NCI-H446 treated with DMSO at 0.1 percent for 48 hours (cell line): Measurements from ENCODE around the gene ATG4D.
"Not testable (repeated sequence)": the region's sequence is repeated elsewhere in the genome, so short reads cannot be mapped to it uniquely, and the experiment has no call there.

ENCODE experiments used
- DNase-seq: peaks from one replicate; lab custom pipeline; 2025; lab: John Stamatoyannopoulos, UW

ATG4D gene

DNA sequence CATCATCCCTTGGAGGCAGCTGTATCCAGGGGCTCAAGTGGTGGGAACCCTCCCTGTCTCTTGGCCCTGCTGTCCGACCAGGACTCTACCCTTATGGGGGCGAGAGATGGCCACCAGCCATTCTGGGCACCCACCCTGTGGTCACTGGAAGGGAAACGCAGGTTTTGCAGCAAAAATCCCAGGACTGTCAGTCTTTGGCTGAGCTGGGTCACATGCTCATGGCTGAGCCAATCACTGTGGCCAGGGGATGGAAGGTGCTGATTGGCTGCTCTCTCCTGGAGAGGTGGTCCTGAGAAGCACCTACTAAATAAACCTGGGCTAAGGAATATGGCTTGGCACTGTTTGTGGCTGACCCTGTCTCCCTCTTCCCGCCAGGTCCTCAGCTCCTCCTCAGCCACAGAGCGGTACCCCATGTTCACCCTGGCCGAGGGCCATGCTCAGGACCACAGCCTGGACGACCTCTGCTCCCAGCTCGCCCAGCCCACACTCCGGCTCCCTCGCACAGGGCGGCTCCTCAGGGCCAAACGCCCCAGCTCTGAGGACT, 8.9 kb downstream of the ATG4D start:
- no peak for DNase-seq

DNA sequence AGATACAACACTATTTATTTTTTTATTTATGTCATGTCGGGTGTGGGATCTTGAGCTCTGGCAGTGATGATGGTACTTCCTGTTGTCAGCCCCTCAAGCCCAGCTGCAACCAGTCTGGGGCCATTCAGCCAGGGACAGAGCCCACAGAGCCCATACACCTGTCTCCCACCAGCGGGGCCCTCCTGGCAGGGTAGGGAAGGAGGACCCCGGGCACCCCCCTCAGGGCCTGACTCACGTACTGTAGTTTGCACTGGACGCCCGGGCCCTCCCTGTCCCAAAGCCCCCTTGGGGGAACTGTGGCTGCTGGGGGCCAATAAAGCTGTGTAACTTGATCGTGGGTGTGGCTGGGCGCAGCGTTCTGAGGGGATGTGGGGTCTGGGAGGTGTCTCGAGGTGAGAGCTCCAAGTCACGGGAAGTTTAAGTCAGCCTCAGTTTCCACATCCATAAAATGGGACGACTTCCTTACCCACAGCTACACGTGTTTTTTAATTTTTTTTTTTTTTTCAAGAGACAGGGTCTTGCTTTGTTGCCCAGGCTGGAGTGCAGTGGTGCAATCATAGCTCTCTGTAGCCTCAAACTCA, 9.5 kb downstream of the ATG4D start:
- DNase-seq = no peak

DNA sequence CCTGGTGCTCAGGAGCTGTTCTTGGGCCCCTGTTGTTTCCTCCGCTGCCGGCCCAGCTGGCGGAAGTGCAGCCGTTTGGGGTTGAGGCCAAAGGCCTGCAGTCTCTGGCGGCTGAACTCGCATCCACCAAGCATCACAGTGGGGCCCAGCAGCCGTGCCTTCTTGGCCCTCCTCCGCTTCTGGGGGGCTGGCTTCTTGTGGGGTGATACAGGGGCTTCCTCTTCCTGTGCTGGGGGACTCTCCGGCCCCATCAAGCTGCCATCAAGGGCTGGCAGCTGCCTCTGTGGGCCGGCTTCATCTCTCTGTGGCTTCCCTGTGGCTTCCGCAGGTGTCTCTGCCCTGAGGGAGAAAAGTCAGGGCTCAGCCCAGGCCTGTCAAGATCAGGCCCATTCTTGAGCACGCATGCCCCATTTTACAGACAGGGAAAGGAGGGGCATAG, 10.3 kb downstream of the ATG4D start:
- no peak for DNase-seq

DNA sequence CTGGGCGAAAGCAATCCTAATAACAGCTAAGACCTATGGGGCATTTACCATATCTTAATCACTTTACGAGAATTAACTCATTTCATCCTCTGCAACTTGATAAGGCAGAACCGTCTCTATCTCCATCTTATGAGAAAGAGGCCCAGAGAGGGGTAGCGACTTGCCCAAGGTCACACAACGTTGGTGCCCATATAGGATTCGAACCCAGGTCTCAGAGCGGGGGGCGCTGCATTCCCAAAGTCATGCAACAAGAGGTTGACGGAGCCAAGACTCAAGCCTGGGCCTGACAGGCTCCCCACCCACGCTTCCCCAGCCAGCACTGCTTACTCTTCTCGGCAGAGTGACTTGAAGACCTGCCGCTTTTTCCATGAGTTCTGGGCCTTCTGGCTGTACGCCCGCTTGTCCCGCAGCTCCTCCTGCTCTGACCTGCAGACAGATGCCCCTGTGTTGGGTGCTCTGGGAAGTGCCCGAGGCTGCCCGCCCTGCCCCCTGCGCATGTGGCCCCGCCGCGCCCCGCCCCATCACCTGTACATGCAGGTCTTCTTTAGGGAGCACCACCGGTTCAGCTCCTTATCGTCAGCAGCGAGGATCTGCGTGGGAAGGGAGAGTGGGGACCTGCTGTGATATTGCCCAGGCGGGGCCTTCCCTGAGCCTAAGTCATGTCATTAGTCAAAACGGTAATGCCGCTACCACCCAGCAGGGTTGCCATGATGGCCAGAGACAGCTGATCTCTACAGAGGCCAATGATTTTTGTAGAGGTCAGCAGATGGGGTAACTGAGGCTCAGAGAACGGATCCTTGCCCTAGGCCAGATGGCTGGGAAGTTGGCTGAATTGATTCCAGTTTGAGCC, 11.3 kb downstream of the ATG4D start:
- no peak for DNase-seq

DNA sequence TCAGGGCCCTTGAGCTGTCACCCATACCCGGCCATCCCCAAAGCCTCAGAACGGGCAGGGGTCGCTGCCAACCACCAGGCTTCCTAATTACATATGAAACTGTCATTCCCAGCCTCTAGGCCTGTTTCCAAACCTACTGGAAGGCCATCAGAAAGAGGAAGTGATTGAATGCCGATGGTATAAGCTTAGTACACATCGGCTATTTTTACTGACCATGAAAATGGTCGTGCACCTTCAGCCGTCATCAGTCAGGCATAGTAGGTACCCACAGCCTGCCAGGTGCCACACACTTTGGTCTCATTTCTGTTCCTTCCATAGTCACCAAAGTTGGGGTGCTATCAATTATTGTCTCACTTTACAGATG, 11.9 kb downstream of the ATG4D start:
- no peak for DNase-seq

DNA sequence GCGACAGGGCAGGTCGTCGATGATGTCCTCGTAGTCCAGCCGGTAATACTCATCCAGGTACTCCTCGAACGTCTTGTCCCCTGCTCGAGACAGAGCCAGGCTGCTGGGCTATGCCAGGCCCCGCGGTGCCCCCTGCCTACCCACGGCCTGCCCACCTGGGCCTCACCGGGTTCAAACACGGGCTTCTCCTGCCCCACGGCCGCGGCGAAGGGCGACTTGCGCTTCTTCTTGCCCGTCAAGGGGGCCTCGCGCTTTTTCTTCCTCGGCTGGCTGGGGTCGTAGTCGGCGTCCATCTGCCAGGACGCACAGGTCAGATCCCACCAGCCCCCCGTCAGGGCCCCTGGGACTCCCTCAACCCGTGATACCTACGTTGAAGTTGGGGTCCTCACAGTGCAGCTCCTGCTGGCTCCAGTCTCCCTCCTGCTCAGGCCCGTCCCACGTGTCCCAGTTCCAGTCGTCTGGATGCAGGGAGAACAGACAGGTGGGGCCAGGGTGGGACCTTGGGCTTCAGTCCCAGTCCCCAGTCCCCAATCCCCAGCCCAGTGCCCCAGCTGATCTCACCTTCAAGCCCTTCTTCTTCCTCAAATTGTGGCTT, 14.0 kb downstream of the ATG4D start:
- DNase-seq = no peak

DNA sequence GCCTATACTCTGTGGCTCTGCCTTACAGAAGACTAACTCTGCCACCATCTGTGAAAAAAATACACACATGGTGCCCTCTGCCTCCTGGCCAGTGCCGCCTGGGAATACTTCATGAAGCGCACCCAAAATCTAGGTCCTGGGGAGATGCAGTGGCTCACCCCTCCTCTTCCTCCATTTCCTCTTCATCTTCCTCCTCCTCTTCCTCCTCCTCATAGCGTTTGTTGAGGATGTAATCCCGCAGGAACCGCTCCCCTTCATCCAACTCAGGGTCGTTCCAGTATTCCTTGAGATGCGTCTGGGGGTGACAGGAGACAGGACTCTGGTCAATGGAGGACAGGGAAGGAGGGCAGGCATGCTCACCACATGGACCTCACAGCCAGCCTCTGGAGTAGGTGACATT, 16.4 kb downstream of the ATG4D start:
- no peak for DNase-seq

DNA sequence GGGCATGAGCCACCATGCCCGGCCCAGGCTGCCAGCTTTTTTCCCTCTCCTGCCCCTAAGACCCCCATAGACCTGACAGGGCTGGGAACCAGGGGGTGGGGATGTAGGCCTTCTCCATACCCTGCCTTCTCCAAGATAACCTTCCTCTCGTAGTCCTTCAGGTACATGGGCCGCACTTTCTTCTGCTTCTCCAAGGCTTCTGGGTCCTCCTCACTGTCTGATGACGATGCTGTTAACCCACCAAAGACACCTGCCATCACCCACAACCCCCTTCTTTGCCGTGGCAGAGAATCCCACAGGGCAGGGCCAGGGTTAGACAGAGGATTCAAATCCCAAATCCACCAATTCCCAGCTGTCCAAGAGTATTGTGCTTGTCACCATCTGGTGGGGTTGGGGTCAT, 18.9 kb downstream of the ATG4D start:
- DNase-seq = no peak

DNA sequence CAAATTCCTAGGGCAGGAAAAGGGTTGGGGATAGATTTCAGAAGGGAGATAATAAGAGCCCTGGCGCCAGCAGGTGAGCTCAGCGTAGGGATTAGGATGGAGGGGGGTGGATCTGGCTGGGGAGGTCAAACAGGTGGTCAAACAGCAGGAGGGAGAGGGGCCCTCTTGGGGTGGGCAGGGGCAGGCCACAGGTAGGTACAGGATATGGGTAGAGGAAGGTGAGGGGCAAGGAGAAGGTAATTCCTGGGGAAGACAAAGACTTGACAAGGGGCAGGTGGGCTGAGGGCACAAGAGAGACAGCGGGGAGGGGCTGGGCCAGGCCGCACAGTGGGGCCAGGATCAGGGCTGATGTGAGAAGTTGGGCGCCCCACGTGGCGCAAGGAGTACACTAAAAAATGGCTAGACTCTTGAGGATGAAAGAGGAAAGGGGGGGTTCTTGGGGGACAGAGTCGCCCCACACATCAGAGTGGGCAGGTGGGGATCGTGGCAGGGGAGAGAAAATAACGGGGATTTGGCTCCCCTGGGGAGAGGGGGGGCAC, 21.4 kb downstream of the ATG4D start:
- no peak for DNase-seq

DNA sequence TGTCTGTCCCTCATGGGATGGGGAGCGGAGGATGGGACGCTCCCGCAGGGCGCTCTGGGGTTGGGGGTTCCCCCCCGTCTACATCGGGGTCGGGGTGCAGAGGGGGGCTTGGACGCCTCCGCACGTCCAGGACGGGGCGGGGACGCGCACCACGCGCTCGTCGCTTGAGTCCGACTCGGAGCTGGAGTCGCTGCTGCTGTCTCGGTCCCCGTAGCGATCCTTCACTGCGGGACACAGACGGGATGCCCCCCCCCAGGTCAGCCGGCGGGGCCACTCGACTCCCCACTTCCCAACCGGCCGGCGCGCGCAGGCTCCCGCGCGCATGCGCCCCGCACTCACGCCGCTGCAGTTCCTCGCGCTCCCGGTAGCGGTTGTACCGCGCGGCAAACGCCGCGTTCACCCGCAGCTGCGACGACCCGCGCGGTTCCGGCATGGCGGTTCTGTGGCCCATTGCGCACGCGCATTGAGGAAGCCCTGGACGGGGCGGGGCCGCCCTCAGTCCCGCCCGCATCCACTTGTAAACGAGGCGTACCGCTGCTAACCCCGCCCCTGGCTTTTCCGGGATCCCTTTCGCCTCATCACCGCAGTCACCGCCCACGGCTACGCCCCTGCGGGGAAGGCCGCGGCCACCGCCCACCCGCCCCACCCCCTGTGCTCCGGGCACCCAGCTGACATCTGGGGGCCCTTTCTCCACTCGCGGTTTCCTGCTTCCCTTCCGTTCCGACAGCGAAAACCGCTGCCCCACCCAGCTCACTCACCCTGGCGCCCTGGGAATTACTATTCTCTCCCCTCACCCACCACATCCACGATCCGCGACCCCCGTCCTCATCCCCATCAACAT, 22.1 kb downstream of the ATG4D start, which contains the start of gene KRI1:
TSS of gene KRI1 (minus strand) at position 444 of the 841 bp plus-strand sequence. CDS start at position 433, 11 bp downstream.
- peak; percentile 88 for DNase-seq

DNA sequence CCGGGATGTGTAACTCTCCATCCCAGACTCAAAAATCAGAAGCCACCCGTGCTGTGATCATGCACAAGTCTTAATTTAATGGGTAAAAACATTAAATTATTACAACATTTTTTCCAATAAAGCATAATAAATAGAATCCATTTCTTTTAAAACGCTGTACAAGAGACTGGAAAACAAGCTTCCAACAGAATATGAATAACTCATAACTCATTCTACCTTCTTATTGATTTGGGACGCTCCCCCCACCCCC, 22.6 kb downstream of the ATG4D start:
- DNase-seq = no peak

DNA sequence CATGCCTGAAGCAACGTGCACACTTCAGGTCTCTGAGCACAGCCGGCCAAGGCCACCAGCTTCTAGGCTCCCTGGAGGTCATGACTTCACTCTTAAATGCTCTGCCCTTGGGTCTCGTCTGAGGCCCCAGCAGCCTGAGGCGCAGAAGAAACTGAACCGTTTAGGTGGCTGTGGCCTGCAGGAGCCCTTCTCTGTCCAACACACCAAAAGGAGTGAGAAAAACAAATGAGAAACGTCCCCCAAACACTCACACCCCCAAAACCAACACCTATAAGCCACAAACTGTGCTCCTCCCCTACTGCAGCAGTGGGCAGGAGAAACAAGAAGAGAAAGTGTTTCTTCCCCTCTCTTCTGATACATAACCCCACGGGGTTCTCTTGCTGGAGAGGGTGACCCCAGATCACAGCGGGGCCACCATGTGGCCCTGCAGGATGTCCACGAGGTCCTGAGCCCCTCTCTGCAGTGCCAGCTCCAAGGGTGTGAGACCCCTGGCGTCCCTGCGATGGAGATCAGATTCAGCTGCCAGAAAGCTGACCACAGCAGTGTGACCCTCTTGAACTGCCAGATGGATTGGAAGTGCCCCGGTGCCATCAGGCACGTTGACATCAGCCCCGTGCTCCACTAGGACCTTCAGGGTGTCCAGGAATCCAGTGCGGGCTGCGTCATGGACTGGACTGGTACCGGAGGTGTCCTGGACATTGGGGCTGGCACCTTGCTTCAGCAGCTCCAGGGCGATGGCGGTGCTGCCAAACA, 23.1 kb downstream of the ATG4D start:
- no peak for DNase-seq

DNA sequence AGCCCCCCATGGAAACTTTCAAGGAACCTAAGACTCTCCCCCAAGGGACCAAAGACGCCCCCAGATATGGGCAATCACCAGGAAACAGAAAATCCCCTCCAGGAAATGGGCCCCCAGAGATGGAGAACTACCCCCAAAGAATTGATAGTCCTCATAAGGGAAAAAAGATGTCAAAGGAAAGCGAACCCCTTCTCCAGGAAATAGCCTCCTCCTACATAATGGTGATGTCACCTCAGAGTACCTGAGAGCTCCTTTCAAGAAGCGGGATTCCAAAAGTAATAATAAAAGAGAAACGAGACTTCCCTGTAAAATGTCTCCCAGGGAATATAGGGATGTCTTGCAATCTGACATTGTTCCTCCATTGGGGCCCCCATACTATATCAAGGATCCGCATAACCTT, 24.0 kb downstream of the ATG4D start:
- no peak for DNase-seq

DNA sequence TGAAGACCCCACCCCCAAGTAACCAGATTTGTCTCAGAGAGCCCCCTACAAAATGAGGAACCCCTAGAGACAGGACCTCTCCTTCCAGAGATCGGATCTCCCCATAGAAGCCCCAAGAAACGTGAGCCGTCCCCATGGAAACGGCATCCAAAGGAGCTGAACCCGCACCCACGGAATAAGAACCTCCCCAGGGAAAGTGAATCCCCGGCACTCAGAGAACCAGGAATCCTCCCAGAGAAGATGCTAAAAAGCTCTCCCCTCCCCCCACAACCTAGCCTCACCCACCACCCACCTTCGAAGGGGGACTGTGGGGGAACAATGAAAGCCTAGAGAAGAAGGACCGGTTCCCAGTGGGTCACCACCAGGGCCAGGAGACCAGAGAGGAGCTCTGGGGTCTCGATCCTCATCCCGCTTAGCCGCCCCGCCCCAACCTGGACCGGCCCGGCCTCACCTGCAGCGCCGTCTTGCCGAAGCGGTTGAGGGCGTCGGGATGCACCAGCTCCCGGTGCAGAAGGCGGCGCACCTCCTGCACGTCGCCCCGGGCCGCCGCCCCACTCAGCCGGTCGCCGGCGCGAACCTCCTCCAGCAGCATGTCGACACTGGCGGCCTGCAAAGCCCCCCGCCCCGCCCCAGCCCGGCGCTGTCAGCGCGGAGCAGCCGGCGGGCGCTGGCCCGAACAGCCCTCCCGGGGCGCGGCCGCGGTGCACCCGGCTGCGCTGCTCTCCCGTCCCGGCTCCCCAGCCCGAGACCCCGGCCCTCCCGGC, 24.5 kb downstream of the ATG4D start:
- DNase-seq = no peak

DNA sequence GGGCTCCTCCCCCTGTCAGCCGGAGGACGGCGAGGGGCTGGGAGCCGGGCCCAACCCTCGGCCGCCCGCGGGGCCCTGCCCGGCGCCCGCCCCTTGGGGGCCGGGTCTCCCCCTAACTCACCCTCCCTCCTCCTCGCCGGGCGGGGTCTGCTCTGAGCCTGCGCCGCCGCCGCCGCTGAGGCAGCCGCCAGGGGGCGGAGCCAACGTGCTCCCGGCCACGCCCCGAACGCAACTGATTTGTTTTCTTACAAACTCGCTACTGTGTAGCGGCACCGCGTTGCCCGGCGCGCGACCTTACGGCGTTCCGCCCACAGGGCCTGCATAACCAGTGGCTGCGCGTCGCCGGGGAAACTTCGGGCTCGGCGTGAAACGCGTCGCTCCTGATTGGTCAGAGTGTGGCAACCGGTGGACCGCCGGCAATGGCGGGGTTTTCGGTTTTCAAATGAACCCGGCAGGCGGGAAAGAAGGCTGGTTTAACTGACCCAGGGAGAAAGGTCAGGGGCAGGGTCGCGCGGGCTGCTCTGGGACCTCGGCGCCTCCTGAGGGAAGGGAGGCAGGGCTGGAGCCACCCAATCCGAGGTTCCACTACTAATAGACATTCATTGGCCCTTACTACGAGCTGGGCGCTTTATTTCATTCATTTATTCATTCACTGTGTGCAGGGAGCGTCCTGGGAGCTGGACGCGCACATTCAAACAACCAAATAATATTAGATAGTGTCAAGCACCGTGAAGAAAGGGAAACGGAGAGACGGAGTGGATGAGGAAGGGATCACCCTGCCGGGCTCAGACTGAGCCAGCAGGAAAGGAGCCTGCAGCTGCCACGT, 25.3 kb downstream of the ATG4D start, which contains the start of gene CDKN2D:
TSS of gene CDKN2D (minus strand) at position 154 of the 826 bp plus-strand sequence. CDS start 326 bp downstream, outside the sequence.
- peak; percentile 99 for DNase-seq

DNA sequence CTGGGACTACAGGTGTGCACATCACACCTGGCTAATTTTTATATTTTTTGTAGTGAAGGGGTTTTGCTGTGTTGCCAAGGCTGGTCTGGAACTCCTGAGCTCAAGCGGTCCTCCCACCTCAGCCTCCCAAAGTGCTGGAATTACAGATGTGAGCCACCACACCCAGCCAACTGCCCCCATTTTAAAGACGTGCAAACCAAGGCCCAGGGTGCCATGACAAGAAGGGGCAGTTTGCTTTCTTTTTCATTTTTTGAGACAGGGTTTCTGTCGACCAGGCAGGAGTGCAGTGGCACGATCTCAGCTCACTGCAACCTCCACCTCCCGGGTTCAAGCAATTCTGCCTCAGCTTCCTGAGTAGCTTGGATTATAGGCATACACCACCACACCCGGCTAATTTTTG, 30.1 kb downstream of the ATG4D start:
- not testable (repeated sequence) for DNase-seq

DNA sequence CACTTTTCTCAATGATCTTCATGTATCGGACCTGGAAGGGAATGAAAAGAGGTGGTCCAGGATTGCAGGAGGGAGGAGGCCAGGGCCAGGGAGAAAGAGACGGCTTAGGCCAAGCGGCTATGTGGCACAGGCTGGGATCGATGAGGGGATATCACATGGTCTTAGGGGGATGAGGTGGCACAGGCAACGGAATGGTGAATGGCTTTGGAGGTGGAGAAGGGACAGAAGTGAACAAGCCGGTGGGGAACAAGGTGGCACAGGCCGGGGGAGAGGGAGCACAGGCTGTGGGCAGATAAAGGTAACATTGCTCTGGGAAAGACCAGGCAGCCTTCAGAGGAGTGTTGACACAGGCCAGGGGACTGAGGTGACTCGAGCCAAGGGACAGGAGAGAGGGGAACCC, 30.8 kb downstream of the ATG4D start:
- DNase-seq = no peak

DNA sequence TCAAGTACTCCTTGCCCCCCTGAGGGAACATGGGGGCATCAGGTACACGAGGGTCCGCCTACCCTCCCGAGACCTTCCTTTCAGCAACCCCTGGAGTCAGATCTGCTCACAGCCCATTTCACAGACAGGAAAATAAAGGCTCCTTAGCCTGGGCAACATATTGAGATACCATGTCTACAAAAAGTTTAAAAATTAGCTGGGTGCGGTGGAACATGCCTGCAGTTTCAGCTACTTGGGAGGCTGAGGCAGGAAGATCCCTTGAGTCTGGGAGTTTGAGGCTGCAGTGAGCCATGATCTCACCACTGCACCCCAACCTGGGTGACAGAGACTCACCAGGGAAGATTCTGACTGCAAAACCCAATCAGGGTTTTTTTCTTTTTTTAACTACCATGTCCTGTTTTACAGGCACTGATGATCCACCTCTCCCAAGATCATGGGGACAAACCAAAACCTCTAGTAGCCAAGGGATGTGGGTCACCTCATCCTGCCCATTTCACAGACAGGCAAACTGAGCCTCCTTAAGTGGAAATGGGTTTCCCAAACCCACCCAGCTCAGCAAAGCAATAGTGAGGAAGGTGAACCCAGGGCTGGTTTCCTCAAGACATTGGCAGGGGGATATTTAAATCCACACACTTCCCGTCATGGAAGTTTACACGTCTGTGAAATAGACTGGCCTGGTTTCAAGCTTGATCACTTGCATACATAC, 31.5 kb downstream of the ATG4D start:
- no peak for DNase-seq

DNA sequence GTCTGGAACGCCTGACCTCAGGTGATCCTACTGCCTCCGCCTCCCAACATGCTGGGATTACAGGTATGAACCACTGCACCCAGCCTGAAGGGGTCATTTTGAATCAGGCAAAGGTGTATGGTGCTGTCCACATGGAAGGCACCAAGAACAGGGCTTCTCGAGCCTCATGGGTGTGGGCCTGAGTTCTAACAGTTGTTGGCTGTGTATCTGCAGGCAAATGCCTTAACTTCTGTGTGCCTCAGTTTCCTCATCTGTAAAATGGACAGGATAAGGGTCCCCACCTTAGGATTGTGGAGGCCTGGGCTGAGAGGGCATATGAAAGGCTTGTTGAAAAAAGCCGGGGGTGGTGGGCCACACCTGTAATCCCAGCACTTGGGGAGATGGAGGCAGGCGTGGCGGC, 34.2 kb downstream of the ATG4D start:
- no peak for DNase-seq
